ENCODE results near the gene E2F6. TPM values are rescaled to one million over a fixed set of nuclear protein-coding genes. Genes with fewer than 3 reads are reported as not detected.
A peak's percentile ranks its signal among the peaks of the same experiment; 100 is the strongest.

Gene E2F6, protein sequence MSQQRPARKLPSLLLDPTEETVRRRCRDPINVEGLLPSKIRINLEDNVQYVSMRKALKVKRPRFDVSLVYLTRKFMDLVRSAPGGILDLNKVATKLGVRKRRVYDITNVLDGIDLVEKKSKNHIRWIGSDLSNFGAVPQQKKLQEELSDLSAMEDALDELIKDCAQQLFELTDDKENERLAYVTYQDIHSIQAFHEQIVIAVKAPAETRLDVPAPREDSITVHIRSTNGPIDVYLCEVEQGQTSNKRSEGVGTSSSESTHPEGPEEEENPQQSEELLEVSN
- total RNA-seq, result 1 to 10 TPM; 5.2 to 6.5 TPM
- long read RNA-seq, transcript E2F6-202 (7 exons, 3,218 nt), result major isoform, 6 of 7 reads
- long read RNA-seq, partial matches to known transcripts, result 0 of 7 reads
- long read RNA-seq, other reads (novel, unspliced or antisense), result 0 of 7 reads

DNA sequence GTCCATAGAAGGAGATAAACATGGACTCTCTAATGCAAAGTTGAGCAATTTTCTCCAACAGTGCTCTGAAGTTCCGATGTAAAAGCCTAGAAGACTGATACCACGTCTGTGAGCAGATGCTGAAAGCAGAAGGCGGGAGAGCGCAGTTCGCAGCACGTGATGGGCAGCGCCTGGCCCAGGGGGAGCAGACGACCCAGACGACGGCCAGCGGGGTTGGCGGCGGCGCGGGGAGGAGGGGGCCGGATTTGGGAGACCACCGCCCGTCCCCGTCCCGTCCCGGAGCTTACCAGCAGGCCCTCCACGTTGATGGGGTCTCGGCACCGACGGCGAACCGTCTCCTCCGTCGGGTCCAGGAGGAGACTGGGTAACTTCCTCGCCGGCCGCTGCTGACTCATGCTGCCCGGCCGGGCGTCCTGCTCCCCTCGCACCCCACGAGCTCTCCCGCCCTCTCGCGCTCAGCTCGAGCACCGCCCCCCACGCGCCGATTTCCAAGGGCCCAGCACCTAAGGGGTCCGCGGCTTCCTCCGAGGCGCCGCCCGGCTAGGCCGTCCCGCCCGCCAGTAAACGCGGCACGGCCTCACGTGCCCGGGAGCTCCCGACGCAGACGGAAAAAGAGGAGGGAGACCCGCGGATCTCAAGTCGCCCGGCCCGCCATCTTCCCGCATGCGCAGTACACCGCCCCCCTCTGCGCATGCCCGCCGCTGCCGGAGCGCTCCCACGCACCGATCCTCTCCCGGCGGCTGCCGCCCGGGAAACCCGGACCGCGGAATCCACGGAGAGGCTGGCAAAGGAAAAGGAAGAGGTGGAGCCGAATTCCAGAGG lies at the start of gene E2F6:
E2F6 (minus strand) TSS at position 677 of the 822 bp plus-strand sequence; CDS start at position 395, 282 bp downstream.
- intact Hi-C loops (cut with DNase I, micrococcal nuclease), result no loop called here
- DNase-seq (peak; percentile 91), ATAC-seq (peak; percentile 91)

DNA sequence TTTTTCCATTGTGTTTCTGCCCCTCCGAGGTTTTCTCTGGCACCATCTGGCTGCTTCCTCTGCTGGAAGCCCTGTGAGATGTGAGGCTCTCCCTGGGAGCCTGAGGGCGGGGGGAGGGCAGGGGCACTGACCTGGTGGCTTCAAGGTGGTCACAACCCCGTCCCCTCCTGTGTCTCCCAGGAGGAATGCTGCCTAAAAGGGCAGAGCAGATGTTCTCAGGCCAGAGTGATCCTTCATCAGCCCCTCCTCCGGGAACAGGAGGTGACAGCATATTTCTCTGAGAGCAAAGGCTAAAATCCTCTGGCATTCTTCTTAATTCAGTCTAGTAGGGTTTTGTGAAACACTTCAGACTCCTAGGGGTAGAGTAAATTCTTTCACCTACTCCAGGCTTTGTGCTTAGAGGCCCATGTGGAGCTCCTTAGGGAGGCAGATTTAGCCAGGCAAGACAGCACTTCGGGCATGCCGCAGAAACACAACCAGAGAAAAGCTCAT lies 49.6 kb upstream of the E2F6 start:
- intact Hi-C loops (cut with DNase I, micrococcal nuclease), result no loop called here
- ATAC-seq, result no peak

DNA sequence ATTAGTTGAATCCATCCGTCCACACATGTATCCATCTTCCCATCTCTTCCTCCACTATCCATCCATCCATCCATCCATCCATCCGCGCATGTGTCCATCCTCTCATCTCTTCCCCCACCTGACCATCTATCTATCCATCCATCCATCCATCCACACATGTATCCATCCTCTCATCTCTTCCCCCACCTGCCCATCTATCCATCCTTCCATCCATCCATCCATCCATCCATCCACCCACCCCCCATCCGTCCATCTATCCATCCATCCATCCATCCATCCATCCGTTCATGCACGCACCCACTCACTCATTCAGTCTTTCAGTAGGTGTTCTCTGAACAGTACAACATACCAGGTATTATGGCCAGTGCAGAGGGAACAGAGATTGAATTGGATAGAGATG lies 48.9 kb upstream of the E2F6 start:
- DNase-seq (no peak), ATAC-seq (no peak)
- intact Hi-C loops (cut with DNase I, micrococcal nuclease), result no loop called here

More for the DNA sequence above, 49.6 kb upstream of the E2F6 start:
- DNase-seq, result no peak

DNA sequence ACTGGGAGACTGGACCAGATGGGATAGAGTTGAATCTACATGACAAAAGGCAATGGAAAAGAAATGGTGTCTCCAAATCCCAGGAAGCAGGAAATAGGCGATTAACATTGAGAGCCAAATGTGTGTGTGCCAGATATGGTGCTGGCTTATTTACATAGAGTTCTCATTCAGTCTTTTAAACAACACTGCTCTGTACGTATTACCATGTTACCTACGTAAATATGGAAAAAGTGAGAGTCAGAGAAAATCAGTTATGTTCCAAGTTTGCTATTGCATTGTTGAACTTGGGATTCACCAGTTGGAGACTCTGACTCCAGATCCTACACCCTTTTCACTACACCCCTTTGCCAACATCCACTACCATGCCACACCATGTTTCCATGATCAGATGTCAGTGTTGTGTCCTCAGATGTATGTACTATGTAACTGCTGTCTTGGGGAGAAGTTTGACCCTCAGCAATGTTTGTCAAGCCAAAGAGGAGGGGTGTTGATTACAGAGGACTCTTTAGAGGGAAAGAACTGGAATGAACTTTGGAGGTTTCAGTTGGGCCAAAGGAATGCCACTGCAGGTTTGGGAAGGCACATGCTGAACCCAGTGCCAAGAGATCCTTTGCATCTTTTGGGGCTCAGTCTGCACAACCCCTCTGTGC lies 48.2 kb upstream of the E2F6 start:
- no peak for ATAC-seq
- DNase-seq, result no peak
- intact Hi-C loops (cut with DNase I, micrococcal nuclease), result no loop called here

DNA sequence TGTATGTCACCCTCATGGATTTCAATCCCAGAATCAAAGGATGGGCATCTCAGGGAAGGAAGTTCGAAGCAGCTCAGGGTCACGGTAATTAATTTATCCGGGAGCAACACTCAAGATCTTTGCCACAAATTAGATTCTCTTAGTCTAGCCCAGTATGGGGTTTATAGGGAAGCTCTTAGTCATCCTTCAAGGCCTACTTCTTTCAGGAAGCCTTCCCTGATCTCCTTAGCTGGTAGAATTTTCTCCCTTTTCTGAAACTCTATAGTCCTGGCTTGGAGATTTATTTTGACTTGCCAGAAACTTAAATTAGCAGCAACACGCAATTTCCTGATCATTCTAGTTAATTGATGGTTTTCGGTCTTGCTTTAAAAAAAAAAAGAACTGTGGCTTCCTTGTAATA lies 47.4 kb upstream of the E2F6 start:
- no peak for DNase-seq
- ATAC-seq, result no peak
- intact Hi-C loops (cut with DNase I, micrococcal nuclease), result no loop called here

DNA sequence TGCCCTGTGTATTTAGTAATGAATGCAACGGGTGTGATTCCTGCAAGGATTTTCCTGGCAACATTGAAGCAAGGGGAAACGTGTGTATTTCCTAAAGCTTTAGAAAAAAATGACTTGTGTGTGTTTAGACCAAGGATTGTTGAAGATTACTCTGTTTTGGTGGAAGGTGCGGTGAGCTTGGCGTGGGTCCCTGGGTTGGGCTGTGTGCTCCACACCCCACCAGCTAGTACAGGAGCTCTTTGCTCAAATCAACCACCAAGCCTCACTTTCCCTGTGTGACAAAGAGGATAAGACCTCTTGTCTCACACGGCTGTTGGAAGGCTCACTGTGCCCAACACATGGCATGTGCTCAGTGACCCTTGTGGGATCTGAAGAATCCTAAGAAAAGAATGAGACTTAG lies 46.5 kb upstream of the E2F6 start:
- no peak for ATAC-seq
- intact Hi-C loops (cut with DNase I, micrococcal nuclease), result no loop called here
- no peak for DNase-seq

DNA sequence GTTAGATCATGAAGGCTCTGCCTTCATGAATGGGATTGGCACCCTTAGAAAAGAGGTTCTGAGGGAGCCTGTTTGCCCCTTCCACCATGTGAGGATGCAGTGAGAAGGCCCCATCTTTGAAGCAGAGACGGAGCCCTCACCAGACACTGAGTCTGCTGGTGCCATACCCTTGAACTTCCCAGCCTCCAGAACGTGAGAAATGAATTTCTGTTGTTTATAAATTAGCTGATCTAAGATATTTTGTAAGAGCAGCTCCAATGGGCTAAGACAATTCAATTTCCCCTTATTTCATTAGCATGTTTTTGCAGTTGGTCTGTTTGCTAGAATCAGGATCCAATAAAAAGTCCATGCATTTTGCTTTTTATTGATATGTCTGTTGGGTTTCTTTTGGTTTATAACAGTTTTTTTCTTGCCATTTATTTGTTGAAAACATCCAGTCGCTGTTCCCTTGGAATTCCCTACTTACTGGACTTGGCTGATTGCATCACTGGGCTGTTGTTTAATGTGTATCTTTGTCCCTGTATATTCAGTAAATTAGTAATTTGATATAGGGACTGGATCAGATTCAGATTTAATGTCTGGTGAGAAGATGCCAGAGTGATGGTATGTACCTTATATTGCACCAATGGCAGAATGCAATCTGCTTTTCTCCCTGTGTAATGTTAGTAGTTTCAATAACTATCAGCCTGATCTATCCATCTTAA lies 43.8 kb upstream of the E2F6 start:
- DNase-seq, result no peak
- intact Hi-C loops (cut with DNase I, micrococcal nuclease), result no loop called here
- no peak for ATAC-seq

DNA sequence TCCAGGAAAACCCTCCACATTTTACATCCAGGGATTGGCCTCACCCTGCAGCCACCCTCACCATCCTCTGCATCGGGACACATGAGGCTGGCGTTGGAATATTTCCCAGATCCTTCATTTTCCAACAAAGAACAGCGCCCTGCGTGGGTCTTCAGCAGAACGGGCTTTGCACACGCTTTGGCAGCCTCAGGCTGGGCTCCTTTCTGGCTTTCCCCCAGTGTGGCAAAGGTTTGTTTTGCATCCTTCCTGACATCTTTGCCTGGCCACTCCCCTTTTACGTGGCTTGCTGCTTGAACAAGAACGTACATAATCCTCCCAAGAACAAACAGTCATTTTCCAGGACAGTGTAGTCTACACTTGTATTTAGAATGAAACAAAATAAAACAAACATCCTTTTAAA lies 42.3 kb upstream of the E2F6 start:
- intact Hi-C loops (cut with DNase I, micrococcal nuclease), result no loop called here
- DNase-seq (no peak), ATAC-seq (no peak)

DNA sequence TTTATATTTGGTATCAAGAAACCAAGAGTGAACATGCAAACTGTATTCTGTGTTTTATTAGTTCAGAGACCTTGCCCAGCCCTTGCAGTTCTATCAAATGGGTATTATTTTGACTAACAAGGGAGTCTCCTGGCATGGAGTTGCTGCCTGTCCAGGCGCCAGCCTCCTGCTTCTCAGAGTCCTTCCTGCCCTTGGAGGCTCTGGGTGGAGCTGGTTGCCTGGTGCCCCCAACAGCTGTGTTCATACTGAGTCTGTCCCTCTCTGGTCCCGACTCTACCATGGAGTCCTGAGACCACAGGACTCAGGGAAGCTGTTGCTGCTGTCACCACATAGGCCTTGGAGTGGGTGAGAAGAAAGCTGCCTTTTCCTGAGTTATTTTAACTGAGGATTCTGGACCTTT lies 41.6 kb upstream of the E2F6 start:
- DNase-seq, result no peak
- ATAC-seq, result no peak
- intact Hi-C loops (cut with DNase I, micrococcal nuclease), result no loop called here

DNA sequence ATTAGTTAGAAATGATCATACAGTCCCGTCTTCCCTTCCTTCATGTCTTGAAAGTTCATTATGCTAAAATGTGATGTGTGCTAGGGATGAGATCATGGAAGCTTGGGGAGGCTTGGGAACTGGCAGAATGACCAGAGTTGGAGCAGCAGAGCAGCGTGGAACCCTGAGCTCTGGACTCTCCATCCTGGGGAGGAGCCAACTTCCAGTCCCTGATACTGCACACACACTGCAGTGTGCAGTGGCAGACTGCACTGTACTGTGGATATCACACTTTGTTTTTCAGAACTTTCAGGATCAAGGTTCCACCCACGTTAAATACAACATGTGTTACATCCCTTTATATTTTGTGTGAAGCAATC lies 40.6 kb upstream of the E2F6 start:
- ATAC-seq (no peak), DNase-seq (no peak)
- intact Hi-C loops (cut with DNase I, micrococcal nuclease), result no loop called here

DNA sequence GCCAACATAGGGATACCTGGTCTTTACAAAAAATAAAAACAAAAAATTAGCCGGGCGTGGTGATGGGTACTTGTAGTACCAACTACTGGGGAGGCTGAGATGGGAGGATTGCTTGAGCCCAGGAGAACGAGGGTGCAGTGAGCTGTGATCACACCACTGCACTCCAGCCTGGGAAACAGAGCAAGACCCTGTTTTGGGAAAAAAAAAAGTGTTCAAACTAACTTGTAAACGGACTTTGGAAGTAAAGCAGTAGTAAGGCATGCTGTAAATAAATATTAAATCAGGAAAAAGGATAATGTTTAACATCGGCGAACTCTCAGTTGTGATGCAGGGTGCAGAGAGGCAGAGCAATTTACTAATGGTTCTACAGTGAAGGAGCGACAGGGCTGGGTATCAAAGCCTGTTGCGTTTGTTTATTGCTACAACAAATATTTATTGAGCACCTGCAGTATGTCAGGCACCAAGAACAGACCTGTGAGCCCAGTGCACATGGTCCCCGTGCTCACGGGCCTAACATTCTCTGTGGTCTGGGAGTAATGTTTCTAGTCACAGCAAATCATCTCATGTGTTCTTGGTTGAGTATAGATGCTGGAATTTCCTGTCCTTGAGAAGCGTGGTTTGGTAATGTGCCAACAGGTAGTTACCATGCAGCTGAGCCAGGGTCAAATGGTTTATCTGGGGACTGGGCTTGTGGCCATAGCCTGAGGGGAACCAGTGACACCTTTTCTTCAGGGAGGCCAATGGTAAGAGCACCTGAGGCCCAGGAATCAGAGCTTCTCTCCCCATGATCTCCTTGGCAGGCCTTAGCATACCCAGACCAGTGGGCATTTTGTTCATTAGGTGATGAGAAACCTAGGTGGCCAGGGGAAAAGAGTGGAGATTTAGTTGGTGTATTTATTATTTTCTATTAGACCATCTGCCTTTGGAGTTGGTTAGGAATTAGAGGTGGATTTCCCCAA lies 40.0 kb upstream of the E2F6 start:
- ATAC-seq (no peak), DNase-seq (no peak)
- intact Hi-C loops (cut with DNase I, micrococcal nuclease), result no loop called here

DNA sequence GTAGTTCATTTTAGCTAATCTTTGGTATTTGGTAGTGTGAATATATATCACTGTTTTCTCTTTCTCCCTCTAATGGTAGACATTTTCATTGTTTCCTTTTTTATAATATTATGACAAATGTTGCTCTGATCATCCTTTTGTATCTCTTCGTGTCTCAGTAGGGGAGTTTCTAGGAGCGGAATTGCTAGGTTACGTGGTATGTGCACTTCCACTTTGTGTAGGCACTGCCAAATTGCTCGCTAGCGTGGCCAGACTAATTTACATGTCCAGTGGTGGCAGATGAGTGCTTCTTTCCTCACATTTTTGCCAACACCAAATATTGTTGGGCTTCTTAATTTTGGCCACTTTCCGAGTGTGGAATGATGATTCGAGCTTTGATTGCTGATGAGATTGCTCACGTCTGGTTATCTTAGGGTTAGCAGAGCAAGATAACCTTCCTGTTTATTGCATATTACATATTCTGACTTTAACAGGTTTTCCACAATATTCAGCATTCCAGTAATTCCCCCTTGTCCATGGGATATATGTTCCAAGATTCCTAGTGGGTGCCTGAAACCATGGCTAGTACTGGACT lies 37.5 kb upstream of the E2F6 start:
- ATAC-seq, result no peak
- no peak for DNase-seq
- intact Hi-C loops (cut with DNase I, micrococcal nuclease), result no loop called here

DNA sequence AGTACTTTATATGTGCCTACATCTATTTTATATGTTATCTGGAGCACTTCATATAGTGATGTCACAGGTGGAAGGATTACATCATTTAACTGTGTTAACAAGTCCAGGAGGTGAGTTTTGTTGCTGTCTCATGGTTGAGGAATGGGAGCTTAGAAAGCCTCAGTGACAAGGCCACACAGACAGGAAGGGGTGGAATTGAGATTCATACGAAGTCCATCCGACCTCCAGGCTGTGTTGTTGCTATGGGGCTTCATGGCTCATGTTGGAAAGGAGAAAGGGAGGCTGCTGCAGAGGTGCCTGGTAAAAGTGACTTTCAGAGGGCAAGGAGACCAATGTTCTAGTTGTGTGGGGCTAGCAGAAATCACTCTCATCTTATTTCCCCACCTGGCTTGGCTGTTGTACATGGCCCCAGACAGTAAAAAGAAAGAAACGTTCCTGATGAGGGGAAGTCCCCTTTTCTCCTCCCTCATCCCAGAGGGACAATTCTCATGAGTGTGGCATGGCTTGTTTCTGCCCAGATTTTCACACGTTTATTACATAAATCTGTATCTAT lies 36.9 kb upstream of the E2F6 start:
- ATAC-seq, result no peak
- intact Hi-C loops (cut with DNase I, micrococcal nuclease), result no loop called here

DNA sequence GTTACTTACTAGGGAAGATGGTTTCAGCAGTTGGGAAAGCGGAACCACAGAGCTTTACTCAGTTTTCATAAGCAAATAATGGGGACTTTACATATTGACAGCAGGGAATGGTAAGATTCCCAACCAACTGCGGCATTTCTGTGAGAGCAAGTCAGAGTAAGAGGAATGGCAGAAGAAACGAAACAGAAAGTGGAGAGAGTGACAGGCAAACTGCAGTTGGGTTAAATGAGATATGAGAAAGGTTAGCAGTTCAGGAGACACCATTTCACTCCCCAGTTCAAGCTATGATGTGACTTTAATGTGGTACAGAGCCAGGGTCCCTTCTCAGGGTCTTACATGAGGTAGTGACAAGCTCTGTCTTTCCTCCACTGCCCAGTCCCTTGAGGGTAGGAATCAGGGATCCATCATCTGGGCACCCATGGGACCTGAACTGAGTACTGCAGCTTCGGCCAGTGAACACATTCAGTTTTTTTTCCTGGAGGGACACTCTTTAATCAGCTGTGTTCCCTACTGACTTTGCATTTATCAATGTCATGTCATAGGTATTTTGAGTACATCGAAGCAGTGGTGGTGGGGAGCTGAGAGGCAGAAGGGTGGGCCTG lies 34.8 kb upstream of the E2F6 start:
- ATAC-seq, result no peak
- intact Hi-C loops (cut with DNase I, micrococcal nuclease), result no loop called here
- DNase-seq, result no peak

More for the DNA sequence above, 36.9 kb upstream of the E2F6 start:
- no peak for DNase-seq

DNA sequence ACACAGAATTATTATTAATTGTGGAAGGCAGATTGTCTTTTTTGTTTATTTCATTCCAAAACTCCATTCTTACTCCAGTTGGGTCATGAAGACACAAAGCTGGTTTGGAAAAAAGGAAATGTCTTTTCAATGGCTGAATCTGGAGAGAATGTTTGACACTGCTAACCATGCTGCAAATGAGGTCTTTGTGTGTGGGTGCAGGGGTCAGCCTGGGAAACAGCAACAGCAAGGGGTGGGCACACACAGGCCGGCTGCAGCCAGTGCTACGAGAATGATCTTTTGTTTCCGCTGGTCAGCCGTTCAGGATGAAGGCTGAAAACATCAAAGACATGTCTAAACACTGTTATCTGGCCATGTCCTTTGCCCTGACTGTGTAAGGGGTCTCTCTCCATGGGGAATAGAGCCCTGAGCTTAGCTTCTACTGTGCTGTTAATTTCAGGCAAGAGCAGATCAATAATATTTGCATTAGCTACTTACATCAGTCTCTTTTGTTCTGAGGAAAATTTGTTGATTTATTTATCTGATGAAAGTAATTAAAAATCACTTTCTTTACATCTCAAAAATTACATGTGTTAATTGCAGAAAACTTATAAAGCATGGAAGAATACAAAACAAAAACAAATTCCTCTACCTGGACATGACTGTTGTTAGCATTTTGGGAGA lies 33.3 kb upstream of the E2F6 start:
- intact Hi-C loops (cut with DNase I, micrococcal nuclease), result no loop called here
- ATAC-seq, result no peak

DNA sequence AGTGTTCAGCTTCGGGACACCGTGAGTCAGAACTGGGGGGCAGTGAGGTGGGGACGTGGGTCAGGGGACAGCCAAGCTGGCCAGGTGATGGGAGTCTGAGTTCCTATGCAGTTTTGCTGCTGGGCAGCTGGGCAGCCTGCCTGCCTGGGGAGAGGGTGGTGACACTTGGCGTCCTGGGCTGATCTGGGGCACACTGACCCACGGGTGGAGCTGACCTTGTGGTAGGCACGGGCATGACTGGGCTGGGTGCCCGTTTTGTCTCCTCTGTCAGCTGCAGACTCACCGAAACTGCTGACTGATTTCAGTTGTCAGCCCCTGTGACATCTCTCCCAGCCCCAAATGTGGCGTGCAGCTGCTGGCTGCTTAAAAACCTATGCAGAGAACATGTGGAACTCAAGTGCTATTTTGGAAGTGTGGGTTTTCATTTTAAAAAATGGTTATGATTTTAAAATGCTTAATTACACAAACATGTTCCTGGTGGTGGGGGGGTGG lies 32.6 kb upstream of the E2F6 start:
- peak; percentile 42 to 49 for DNase-seq
- ATAC-seq, result peak; percentile 23
- intact Hi-C loops (cut with DNase I, micrococcal nuclease), result no loop called here

More for the DNA sequence above, 33.3 kb upstream of the E2F6 start:
- no peak for DNase-seq
